ENCODE results near the gene GLUD1.
"Not testable (repeated sequence)": the region's sequence is repeated elsewhere in the genome, so short reads cannot be mapped to it uniquely, and the experiment has no call there.

- not testable (repeated sequence) for TF ChIP-seq POLR2A (IDR thresholded peaks at IDR 0.05)
- TF ChIP-seq, protein P1, sequence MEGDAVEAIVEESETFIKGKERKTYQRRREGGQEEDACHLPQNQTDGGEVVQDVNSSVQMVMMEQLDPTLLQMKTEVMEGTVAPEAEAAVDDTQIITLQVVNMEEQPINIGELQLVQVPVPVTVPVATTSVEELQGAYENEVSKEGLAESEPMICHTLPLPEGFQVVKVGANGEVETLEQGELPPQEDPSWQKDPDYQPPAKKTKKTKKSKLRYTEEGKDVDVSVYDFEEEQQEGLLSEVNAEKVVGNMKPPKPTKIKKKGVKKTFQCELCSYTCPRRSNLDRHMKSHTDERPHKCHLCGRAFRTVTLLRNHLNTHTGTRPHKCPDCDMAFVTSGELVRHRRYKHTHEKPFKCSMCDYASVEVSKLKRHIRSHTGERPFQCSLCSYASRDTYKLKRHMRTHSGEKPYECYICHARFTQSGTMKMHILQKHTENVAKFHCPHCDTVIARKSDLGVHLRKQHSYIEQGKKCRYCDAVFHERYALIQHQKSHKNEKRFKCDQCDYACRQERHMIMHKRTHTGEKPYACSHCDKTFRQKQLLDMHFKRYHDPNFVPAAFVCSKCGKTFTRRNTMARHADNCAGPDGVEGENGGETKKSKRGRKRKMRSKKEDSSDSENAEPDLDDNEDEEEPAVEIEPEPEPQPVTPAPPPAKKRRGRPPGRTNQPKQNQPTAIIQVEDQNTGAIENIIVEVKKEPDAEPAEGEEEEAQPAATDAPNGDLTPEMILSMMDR (IDR thresholded peaks at IDR 0.05), result not testable (repeated sequence)
Observed at GRCh38 chr10:87008303-87008702, 86.3 kb downstream of the GLUD1 start.

Data from thyroid gland (tissue), 4 donors.